Activated T-helper 17 cell treated with anti-CD3 and anti-CD28 coated beads, Interleukin-2, amount 50 U/mL, for 72 hours (primary cell): ENCODE data around the gene SPAG5. TPM values are rescaled to one million over a fixed set of nuclear protein-coding genes. Genes with fewer than 3 reads are reported as not detected.

ENCODE experiments used
- ATAC-seq: fragments of 150-1000 bp; cut with Tn5 transposase; replicated peaks from 2 replicates; pipeline ENCODE4 v1.10.0; 2021; ENCODE audit warnings: mild to moderate bottlenecking, moderate library complexity
- H3K27ac Mint-ChIP-seq: one replicate; pipeline ENCODE4 v1.8.0; 2022; ENCODE audit warnings: mixed read lengths
- H3K27me3 Mint-ChIP-seq: one replicate; pipeline ENCODE4 v1.8.0; 2022; ENCODE audit warnings: mixed read lengths
- H3K36me3 Mint-ChIP-seq: one replicate; pipeline ENCODE4 v1.8.0; 2022; ENCODE audit warnings: low read depth, mild to moderate bottlenecking, mixed read lengths
- H3K4me1 Mint-ChIP-seq: one replicate; pipeline ENCODE4 v1.8.0; 2022; ENCODE audit warnings: mixed read lengths
- H3K4me3 Mint-ChIP-seq: one replicate; pipeline ENCODE4 v1.8.0; 2022; ENCODE audit warnings: mild to moderate bottlenecking, mixed read lengths
- H3K9me3 Mint-ChIP-seq: one replicate; pipeline ENCODE4 v1.8.0; 2022; ENCODE audit warnings: mixed read lengths
- total RNA-seq, 2 donors: library from RNA; stranded (reverse); gene quantifications; one replicate each; pipeline ENCODE4 v1.2.3, GENCODE V29; 2022

SPAG5 gene, protein sequence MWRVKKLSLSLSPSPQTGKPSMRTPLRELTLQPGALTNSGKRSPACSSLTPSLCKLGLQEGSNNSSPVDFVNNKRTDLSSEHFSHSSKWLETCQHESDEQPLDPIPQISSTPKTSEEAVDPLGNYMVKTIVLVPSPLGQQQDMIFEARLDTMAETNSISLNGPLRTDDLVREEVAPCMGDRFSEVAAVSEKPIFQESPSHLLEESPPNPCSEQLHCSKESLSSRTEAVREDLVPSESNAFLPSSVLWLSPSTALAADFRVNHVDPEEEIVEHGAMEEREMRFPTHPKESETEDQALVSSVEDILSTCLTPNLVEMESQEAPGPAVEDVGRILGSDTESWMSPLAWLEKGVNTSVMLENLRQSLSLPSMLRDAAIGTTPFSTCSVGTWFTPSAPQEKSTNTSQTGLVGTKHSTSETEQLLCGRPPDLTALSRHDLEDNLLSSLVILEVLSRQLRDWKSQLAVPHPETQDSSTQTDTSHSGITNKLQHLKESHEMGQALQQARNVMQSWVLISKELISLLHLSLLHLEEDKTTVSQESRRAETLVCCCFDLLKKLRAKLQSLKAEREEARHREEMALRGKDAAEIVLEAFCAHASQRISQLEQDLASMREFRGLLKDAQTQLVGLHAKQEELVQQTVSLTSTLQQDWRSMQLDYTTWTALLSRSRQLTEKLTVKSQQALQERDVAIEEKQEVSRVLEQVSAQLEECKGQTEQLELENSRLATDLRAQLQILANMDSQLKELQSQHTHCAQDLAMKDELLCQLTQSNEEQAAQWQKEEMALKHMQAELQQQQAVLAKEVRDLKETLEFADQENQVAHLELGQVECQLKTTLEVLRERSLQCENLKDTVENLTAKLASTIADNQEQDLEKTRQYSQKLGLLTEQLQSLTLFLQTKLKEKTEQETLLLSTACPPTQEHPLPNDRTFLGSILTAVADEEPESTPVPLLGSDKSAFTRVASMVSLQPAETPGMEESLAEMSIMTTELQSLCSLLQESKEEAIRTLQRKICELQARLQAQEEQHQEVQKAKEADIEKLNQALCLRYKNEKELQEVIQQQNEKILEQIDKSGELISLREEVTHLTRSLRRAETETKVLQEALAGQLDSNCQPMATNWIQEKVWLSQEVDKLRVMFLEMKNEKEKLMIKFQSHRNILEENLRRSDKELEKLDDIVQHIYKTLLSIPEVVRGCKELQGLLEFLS
- total RNA-seq: 100 to 1,000 TPM; 140 to 195 TPM

DNA sequence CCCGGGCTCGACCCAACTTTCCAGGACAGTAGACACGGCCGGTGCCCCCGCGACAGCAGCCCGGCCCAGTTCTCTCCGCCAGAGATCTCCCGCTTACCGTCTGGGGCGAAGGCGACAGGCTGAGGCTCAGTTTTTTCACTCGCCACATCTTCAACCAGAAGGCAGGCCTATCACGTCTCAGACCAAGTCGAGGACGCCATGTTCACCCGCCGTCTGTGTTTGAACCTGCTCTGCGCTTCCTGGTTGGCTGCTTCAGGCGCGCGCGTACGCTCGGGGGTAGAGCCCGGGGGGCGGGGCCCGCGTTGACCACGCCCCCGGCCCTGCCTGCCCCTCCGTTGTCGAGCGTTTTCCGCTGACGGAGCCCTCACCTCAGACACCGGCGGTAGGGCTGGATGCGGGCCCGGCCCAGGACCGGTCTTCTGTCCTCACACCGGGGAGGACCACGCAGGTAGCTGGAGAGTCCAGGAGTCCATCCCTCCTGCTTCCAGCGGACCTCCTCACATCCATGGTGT, at the start of gene SPAG5:
Gene SPAG5, minus strand, starts transcription at position 227 of the 512 bp plus-strand sequence. Its CDS starts 79 bp downstream, at position 148.
- Mint-ChIP-seq H3K27me3 (no peaks in the 10 kb centered on the region), H3K36me3 (peaks cover 43% of the 10 kb centered on the region), H3K27ac (peak within 1 kb of the TSS; percentile 98), H3K4me3 (peak within 1 kb of the TSS; percentile 100), H3K4me1 (peaks cover 18% of the 10 kb centered on the region), H3K9me3 (no peaks in the 10 kb centered on the region)
- ATAC-seq: peak; percentile 93

- H3K27ac Mint-ChIP-seq: peak overlapping the region; percentile 89
- no peak for ATAC-seq
- peak overlapping the region; percentile 98 for H3K4me3 Mint-ChIP-seq
- H3K27me3 Mint-ChIP-seq: no peaks in the 10 kb centered on the region
- H3K9me3 Mint-ChIP-seq: no peaks in the 10 kb centered on the region
- H3K36me3 Mint-ChIP-seq: peaks cover 60% of the 10 kb centered on the region
- peaks cover 30% of the 10 kb centered on the region for H3K4me1 Mint-ChIP-seq
Observed at GRCh38 chr17:28646039-28646754, 47.4 kb upstream of the SPAG5 start.

- no peak for ATAC-seq
- H3K4me1 Mint-ChIP-seq: peaks cover 30% of the 10 kb centered on the region
- no peaks in the 10 kb centered on the region for H3K27me3 Mint-ChIP-seq
- peak overlapping the region; percentile 98 for H3K4me3 Mint-ChIP-seq
- H3K36me3 Mint-ChIP-seq: peaks cover 60% of the 10 kb centered on the region
- H3K9me3 Mint-ChIP-seq: no peaks in the 10 kb centered on the region
- H3K27ac Mint-ChIP-seq: peak overlapping the region; percentile 89
Observed at GRCh38 chr17:28645576-28645939, 46.7 kb upstream of the SPAG5 start.

DNA sequence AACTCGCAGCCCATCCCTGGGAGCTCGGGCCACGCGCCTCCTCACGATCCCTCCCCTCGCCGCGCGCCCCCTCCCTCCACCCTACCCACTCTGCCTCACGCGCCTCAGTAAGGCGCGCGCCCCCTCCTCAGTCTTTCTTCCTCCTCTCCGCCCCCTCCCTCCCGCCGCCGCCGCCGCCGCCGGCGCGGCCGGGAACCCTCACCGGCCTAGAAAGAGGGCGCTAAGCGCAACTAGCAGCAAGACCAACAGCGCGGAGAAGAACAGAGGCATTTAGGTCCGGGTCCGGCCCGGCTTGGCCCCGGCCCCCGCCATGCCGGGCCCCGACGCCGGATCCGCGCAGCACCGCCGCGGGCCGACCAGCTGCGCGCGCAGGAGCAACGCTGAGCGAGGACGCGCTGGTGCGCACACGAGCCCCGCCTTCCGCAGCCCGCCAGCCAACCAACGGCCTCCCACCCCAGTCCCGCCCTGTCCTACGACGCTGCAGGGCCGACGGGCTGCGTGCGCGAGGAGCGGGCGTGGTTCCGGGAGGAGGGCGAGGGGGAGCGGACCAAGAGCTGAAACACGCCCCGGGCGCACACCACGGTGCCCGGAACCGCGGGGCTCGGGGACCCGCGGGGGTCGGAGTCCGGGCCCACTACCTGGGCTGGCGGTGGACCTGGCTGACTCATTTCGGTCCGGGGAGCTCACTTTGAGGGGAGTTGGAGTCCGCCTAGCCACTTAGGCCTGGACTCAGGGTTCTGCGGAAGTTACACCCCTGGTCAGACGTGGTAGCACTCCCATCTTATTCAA, 46.2 kb upstream of the SPAG5 start, which contains the start of gene BLTP2:
Gene BLTP2, minus strand, starts transcription at position 372 of the 789 bp plus-strand sequence. Its CDS starts 102 bp downstream, at position 270.
- no peaks in the 10 kb centered on the region for H3K9me3 Mint-ChIP-seq
- H3K27ac Mint-ChIP-seq: peak within 1 kb of the TSS; percentile 92
- H3K4me1 Mint-ChIP-seq: peaks cover 30% of the 10 kb centered on the region
- peak; percentile 99 for ATAC-seq
- H3K36me3 Mint-ChIP-seq: peaks cover 66% of the 10 kb centered on the region
- H3K27me3 Mint-ChIP-seq: no peaks in the 10 kb centered on the region
- H3K4me3 Mint-ChIP-seq: peak within 1 kb of the TSS; percentile 98

DNA sequence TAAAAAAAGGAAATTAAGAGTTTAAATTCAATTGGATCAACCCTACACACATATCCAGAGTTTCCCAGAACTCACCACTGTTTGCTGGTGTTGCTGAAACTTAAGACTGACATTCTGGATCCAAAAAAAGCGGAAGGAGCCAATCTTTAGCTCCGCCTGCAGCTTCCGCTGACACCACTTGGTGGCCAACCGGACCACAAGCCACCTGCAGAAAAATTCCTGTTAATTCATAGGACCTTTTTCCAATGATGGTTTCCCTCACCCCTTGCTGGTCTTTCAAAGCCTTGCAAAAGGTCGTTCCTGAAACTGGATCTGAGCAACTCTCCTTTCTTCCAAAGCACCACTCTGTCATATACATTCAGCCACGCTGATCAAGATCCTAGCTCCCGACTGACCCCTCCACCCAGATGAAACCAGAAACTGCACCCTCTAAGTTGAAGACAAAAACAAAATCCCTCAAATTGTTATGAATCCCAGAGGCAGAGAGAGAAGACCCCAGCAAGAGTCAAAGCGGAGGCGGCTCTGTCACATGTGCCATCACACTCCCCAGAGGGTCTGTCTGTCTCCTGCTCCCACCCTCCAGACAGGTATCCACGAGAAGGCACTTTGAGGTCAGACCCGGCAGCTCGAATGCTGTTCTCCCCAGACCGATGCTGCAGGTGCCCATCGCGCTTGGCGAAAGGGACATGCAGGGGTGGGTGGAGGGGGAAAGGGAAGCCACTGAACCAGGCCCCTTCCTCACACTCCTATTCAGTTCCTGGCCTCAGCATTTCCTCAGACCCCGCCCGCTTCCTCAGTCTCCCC, 45.4 kb upstream of the SPAG5 start:
- peak overlapping the region; percentile 92 for H3K27ac Mint-ChIP-seq
- H3K4me3 Mint-ChIP-seq: peak overlapping the region; percentile 98
- no peaks in the 10 kb centered on the region for H3K27me3 Mint-ChIP-seq
- ATAC-seq: no peak
- H3K36me3 Mint-ChIP-seq: peaks cover 72% of the 10 kb centered on the region
- no peaks in the 10 kb centered on the region for H3K9me3 Mint-ChIP-seq
- peaks cover 30% of the 10 kb centered on the region for H3K4me1 Mint-ChIP-seq

DNA sequence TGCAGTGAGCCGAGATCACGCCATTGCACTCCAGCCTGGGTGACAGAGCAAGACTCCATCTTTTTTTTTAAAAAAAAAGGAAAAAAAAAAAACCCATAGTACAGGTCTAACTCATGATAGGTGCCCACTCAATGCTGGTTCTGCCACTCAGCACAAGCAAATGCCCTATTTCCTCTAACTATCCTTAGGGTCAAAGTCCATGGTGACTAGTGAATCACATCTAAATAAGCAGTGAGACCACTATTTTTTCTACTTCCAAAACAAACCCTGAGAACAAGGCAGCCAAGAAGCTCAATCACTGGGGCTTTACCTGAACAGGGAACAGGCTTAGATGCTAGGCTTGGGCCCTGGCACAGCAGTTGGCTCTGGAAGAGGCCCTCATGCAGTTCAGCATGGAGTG, 42.8 kb upstream of the SPAG5 start:
- no peak for ATAC-seq
- peaks cover 80% of the 10 kb centered on the region for H3K36me3 Mint-ChIP-seq
- no peak overlapping the region for H3K27ac Mint-ChIP-seq
- peaks cover 27% of the 10 kb centered on the region for H3K4me1 Mint-ChIP-seq
- H3K27me3 Mint-ChIP-seq: no peaks in the 10 kb centered on the region
- no peaks in the 10 kb centered on the region for H3K9me3 Mint-ChIP-seq
- no peak overlapping the region for H3K4me3 Mint-ChIP-seq

- Mint-ChIP-seq H3K4me3 (no peak overlapping the region), H3K27me3 (no peaks in the 10 kb centered on the region), H3K36me3 (peaks cover 100% of the 10 kb centered on the region), H3K4me1 (peaks cover 14% of the 10 kb centered on the region), H3K9me3 (no peaks in the 10 kb centered on the region), H3K27ac (no peak overlapping the region)
- no peak for ATAC-seq
Observed at GRCh38 chr17:28635506-28635905, 36.7 kb upstream of the SPAG5 start.

DNA sequence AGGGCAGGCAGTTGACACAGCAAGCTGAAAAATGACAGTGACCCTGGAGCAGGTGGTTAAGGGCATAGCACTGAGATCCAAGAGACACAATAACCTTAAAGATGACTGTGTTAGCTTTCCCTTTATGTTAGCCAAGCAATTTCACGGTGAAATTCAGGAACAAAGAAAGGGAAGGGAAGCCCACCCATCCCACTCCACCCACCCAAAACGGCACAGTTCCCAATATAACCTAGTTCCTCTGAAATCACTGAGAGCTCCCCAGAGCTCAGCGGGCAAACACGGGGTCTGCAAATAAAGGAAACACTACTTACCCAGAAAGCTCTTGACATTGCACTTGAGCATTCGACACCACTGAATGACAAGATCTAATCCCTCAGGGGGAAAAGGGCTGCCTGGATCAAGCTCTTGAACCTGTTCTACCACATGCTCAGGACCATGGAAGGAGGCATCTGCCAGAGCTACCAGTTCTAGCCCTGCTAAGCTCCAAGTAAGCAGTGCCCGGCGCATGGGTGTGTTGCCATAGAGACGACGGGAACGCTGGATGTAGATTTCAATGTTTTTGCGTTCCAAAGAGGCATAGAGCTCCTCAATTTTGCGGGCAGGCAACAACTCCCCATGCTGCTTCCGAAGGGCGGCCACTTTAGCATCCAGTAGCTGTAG, 35.5 kb upstream of the SPAG5 start:
- Mint-ChIP-seq H3K36me3 (peaks cover 100% of the 10 kb centered on the region), H3K4me3 (no peak overlapping the region), H3K4me1 (peaks cover 14% of the 10 kb centered on the region), H3K9me3 (no peaks in the 10 kb centered on the region), H3K27ac (peak overlapping the region; percentile 54), H3K27me3 (no peaks in the 10 kb centered on the region)
- ATAC-seq: no peak

DNA sequence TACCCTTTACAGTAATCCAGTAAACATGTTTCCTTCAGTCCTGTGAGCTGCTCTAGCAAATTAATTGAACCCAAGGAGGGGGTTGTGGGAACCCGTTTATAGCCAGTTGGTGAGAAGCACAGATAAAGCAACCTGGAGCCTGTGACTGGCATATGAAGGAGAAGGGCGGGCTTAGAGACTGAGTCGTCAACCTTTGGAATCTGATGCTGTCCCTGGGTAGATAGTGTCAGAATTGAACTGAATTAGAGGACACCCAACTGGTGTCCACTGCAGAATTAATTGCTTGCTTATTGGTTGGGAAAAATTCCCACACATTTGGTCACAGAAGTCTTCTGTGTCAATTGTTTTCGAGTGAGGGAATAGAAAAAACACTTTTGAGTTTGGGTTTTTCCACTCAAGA, 28.0 kb upstream of the SPAG5 start:
- no peak for ATAC-seq
- peak overlapping the region; percentile 61 for H3K27ac Mint-ChIP-seq
- H3K4me1 Mint-ChIP-seq: peaks cover 10% of the 10 kb centered on the region
- H3K4me3 Mint-ChIP-seq: no peak overlapping the region
- H3K27me3 Mint-ChIP-seq: no peaks in the 10 kb centered on the region
- peaks cover 96% of the 10 kb centered on the region for H3K36me3 Mint-ChIP-seq
- H3K9me3 Mint-ChIP-seq: no peaks in the 10 kb centered on the region

DNA sequence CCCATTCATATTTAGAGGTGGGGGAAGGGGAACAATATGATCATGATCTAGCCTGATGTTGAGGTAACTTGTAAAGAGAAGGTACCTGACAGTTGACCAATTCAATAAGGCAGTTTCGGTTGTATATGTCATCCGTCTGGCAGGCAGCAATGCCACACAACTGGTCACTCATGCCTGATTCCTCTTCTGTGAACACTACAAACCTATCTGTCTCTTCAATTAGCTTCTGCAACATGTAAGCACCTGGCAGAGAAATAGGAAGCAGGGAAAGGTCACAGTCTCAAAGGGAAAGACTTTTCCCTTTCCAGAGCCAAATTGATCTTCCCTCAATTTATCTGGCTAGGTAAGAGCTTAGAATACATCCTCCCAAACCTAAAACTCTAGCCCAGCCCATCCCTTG, 25.3 kb upstream of the SPAG5 start:
- Mint-ChIP-seq H3K36me3 (peaks cover 97% of the 10 kb centered on the region), H3K27ac (no peak overlapping the region), H3K9me3 (no peaks in the 10 kb centered on the region), H3K4me1 (peaks cover 10% of the 10 kb centered on the region), H3K4me3 (no peak overlapping the region), H3K27me3 (no peaks in the 10 kb centered on the region)
- ATAC-seq: no peak

GRCh38 chr17:28623696-28624095, 24.9 kb upstream of the SPAG5 start:
- Mint-ChIP-seq H3K9me3 (no peaks in the 10 kb centered on the region), H3K27ac (no peak overlapping the region), H3K4me3 (no peak overlapping the region), H3K4me1 (peaks cover 10% of the 10 kb centered on the region), H3K36me3 (peaks cover 100% of the 10 kb centered on the region), H3K27me3 (no peaks in the 10 kb centered on the region)
- ATAC-seq: no peak

- H3K4me1 Mint-ChIP-seq: peaks cover 10% of the 10 kb centered on the region
- ATAC-seq: no peak
- no peak overlapping the region for H3K4me3 Mint-ChIP-seq
- H3K27ac Mint-ChIP-seq: peak overlapping the region; percentile 10
- no peaks in the 10 kb centered on the region for H3K9me3 Mint-ChIP-seq
- H3K36me3 Mint-ChIP-seq: peaks cover 100% of the 10 kb centered on the region
- no peaks in the 10 kb centered on the region for H3K27me3 Mint-ChIP-seq
Observed at GRCh38 chr17:28622186-28622585, 23.4 kb upstream of the SPAG5 start.
